NCI-H526 treated with DMSO at 0.1 percent for 48 hours (cell line): Measurements from ENCODE around the gene THBS4.

Experiments used
- DNase-seq: peaks from one replicate; lab custom pipeline; 2025; lab: John Stamatoyannopoulos, UW

The THBS4 gene

DNA sequence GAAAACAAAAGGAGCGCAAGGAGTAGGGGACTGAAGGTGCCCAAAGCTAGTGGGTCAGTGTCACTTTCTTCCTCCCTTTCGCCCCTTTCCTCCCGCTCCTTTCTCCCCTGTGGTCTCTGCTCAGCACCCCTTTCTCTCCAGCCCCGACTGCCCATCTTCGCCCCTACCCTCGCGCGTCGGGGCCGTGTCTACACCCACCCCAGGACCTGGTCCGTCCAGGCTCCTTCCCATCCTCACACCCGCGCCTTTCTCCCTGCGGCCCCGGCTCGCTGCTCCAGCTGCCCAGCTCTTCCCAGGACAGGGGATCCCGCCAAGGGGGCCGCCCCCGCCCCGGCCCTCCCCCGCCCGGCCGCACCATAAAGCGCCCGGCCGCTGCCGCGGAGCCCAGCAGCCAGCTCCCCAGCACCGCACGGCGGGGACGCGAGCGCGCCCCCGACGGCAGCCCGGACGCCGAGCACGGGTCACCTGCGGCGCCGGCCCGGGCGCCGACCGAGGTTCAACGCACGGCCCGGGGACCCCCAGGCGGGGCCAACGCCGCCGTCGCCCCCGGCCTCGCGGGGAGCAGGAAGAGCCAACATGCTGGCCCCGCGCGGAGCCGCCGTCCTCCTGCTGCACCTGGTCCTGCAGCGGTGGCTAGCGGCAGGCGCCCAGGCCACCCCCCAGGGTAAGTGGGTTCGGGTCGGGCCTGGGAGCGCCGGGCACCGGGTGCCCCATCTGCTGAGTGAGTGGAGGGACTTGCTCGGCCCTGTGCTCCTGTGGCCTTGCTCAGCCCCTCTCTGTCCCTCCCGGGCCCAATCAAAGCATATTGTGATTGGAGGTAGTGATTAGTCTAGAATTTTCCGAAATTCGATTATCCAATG lies at the start of gene THBS4:
Gene THBS4, plus strand, starts transcription at position 387 of the 860 bp plus-strand sequence. Its CDS starts 190 bp downstream, at position 577.
- no peak for DNase-seq

DNA sequence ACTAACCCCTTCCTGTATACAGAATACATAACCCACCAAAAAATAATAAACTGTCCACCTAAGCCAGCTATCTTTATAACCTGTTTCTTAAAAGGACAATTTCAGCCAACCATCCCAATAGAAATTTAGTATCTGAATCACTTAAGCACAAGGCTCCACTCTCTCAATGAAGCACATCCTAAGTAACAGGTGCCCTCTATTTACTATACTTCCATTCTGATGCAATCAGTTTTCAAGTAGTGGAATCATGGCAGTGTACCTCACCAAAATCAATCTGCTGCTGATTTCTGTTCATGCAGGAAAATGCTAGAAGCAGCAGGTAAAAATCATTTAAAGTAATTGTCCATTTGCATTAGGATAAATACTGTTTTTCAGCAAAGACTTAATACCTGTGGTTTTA lies 48.9 kb upstream of the THBS4 start:
- DNase-seq: no peak

DNA sequence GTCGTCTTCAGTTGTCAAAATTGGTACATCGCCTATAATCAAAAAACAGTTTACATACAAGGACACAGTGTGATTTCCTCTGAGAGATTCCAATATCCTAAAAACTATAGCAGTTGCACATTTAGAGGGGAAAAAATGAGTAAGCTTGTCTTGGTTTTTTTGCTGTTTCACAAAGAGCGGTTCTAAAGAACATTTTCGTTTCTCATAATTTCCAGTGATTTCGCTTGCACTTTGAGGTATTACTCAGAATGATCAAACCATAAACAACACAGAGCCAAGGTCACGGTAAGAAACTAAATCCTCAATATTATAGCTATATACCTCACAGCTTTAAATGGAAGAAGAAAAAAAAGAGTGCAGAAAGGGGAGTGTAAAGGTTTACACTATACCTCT lies 44.9 kb upstream of the THBS4 start:
- no peak for DNase-seq

DNA sequence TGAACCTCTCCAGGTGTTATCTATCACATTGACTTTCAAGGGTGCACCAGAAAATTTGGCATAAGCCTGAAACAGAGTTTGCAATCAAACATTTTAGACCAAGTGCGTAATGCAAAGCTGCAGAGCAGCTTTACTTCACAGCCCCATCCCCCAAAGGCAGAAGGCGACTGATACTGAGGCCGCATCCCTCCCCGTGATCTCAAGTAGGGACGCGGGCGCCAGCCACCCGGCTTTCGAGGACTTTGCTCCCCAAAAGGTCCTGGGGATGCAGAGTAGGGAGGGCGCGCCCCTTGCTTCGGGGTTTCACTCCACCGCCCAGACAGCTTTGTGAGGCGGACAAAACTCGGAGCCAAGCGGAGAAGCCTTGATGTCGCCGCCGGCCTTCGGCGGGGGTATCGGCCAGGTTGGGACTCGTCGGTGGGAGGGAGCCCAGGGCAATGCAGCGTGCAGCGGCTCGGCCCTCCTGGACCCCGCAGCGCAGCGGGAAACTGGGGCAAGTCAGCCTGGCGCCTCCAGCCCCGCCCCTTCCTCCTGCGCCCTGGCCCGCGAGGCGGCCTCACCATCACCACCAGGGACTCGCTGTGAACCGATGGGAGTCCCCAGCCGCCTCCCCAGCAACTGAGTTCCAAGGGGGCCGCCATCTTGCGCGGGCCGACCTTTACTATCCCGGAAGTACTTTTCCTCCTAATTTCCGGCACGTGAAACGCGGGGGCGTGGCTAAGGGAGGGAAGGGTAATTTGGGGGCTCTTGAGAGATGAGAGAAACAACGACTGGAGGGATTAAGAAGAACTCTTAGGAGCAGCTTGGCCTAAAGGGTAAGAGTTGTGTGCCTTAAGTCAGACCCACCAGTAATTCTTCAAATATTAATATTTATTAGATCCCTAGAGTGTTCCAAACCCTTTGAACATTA lies 44.3 kb upstream of the THBS4 start, which contains the start of gene MTX3:
Gene MTX3, minus strand, starts transcription at position 665 of the 910 bp plus-strand sequence. Its CDS starts 24 bp downstream, at position 641.
- DNase-seq: peak; percentile 40

DNA sequence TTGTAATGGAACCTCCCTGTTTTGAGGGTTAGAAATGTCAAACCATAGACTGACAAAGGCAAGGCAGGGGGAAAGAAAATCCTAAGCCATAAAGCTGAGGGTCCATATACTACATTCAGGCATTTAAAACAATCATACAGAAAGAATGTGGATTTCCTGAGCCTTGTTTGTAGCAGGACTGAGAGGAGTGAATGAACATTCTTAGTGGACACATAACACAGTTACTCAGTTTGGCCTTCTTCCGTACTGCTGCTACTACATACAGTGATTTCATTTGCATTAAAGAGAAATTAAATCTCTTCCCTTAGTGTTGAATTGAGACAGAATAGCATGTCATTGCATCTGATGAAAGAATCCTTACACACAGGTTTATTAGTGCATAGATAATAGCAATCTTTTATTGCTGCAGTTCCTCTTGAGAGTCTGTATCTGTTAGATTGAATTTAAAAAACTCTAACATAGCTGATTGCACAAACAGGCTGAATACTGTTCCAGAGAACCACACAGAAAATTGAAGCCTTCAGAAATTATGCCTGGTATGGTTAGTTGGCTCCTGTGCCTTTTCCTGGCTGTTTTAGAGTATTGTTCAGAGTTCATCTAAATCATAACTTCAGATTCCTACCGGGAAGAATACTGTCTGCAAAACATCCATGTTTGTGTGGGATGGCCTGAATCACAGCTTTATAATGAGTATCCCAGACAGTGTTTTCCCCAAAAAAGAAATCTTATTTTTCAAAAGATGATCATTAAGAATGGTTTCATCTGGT lies 42.1 kb upstream of the THBS4 start:
- no peak for DNase-seq

DNA sequence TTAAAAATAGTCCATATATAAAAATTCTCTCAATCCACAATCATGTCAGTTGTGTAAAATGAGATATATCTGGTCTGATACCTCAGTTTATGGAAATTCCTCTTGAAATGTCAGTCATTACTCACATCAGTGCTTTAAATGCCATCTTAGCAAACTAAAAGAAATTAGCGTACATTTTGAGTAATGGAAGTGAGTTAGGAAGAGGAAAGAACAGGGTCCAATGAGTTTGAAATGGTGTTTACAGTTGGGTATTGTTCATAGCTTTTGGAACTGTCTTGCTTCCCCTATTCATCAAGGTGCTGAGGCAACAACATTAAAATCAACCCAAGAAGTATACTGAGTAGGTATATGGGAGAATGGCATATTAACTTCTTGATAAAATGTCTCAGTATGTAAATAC lies 35.4 kb upstream of the THBS4 start:
- DNase-seq: no peak

DNA sequence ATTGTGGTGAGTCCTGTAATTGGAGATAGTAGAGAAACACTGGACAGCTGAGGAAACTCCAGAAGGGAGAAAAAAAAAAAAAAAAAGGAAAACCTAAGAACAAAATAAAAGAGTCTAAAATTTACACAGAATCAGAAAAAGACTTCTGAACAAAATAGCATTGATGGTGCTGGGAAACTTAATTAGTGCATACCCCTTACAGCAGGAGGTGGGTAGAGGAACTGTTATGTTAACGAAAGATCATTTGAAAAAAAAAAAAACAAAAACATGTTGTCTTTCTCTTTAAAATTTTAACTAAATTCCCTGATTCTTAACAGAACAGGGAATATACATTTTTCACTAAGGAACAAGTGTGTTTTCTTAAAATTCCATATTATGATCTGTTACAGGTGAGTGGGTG lies 32.5 kb upstream of the THBS4 start:
- DNase-seq: no peak

DNA sequence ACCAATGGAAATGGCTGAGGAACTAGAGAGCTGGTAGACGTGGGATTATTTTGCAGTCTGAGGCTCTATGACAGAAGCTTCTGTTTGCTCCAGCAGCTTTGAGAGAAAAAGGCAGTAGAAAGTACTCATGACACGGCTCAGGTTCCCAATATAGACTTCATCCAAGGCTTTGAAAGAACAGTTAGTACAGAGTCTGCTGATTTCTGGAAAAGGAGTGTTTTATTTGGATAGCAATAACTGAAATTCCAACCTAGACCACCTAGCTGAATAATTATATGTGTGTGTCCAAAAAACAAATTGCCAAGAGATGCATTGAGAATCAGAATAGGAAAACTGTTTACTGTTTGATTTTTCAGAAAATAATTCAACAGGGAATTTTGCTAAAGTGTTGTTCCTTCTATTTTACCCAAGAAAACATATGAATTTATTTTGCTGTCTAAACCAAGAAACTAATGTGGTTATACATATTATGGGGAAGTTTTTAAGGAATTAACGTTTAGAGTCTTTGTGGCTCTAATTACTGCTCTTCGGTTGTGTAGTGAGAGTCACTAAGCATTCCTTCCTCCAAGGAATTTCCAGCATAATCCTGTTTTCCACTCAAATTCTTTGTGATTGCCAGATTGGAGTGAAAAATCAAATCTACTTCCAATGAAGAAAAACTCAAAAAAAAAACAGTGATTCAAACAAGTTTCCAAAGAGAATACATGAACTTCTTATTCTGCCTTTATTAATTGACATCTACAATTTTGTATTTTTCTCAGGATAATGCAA lies 26.0 kb upstream of the THBS4 start:
- DNase-seq: no peak

DNA sequence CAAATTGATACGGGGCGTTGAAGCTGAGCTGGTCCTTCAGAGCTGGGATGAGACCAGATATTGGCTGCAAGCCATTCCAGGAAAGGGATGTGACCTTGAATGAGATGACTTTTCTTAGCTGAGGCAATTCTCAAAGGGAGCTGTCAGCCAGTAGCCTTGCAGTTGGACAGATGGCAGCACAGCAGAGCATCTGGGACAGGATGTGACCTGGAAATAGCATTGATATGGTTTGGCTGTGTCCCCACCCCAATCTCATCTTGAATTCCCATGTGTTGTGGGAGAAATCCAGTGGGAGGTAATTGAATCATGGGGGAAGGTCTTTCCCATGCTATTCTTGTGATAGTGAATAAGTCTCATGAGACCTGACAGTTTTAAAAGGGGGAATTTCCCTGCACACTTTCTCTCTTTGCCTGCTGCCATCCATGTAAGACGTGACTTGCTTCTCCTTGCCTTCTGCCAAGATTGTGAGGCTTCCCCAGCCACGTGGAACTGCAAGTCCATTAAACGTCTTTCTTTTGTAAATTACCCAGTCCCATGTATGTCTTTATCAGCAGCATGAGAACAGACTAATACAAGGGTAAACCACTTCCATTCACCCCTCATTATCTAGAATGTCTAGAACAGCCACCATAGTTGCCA lies 24.3 kb upstream of the THBS4 start:
- DNase-seq: no peak

DNA sequence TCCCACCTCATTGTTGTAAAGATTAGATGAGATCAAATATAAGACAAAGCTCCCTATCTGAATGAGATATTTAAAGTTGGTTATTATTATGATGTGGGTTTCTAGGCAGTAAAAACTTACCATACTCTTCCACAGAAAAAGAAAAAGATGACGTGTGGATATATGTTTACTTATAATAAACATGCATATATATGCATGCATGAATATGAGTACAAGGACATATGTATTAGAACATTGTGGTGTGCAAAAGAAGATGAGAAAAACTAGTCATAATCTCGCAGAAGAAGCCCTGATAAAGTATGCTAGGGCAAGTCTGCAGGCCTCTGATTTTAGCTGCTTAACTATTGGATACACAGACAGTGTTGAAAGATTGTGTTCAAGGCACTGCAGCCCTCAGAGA lies 10.1 kb upstream of the THBS4 start:
- no peak for DNase-seq

DNA sequence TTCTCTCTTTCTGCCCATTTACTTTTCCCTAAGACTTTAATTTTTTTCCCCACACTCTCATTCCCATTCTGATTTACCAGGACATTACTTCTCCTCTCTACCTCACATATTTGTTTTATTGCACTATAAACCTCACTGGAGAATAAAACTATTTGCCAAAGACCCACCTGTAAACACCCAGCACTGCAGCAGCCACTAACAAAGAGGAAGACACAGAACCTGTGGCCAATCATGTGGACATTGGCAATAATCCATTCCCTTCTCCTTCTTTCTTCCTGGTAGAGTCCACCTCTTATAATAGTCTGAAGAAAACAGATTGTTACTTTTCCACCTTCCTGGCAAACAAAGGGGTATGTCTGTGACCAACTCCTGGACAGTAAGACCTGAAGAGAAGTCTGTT lies 8.3 kb upstream of the THBS4 start:
- DNase-seq: no peak

DNA sequence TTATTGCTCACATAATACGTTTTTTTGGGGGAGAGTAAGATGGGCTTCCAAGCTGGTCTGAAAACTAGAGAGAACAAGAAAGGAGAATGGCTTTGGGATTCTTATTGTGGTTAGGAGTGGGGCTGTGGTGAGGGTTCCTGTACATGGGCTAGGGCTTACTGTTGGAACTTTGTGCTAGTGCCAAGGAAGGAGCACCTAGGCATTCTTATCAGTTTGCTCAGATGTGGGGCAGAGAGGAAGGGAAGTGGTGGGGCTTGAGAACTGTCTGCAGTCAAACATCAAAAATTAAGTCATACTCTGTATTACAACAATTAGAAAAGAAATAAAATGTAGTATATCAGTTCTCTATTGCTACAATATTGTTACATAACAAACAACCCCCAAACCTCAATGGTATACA lies 4.0 kb upstream of the THBS4 start:
- DNase-seq: no peak

DNA sequence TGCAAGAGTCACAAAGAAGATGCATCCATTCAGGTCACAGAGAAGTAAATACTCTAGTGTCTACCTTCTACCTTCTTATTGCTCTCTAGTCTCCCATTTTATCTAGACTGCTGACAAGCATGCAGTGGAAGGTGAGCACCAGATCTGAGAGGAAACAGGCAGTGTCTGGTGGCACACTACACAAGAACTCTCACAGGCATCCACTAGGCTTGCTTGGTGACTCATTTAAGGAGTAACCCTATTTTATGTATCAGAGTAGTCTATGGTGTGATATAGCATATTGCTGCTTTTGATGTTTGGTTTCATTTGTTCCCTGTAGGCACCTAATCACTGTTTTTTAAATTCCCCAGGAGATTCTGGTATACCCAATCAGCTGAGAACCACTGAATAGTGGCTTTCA lies 1.6 kb upstream of the THBS4 start:
- DNase-seq: no peak

DNA sequence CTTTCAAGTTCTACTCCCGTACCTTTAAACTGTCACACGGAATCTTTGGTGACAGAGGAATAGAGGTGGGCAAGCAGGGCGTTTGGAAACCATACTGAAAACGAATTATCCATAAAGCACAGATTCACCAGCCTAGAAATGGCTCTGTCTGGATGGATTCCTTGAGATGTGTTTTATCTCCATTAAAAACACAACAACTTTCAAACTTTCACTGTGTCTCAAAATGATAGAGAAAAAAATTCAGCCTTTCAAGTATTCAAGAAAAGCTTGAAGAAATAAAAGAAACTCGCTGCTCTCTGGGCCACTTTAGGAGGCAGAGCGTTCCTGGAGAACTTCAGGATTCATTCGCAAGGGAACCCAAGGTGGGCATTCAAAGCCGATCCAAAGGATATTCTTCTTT lies 589 bp upstream of the THBS4 start:
- no peak for DNase-seq

DNA sequence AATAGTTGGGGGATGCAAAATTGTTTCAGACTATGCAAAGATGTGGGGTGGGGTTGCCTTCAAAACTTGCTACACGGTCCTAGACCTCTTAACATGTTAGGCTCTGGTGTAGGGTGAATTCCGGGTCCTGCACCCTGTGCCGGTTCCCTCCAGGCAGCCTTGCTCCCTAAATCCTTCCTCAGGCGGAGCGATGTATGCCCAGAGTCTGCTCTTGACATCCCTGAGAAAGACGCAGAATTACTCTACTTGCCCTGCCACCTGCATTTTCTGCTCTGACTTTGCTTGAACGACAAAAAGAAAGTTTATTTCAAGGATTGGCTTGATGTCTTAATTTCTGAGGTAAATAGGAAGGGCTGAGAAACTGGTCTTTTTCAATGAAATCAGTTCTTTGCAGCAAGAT lies 691 bp downstream of the THBS4 start:
- no peak for DNase-seq

DNA sequence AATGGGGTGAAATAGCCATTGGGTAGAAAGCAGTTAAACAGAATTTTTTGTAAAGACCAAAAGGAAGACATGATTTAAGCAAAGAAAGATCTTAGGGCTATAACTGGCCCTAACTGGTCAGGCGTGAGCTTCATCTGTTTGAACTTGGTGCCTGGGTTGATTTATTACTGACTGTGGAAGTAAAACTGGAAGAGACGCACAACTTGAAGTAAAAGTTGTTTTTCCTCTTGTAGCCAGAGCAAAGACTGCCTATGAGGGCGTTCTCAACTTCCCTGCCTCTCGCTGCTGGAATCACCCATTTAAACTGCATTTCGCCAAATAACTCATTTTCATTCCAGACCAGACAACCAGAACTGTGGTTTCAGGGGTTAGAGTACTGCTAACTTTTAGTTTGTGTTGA lies 1.5 kb downstream of the THBS4 start:
- DNase-seq: no peak

DNA sequence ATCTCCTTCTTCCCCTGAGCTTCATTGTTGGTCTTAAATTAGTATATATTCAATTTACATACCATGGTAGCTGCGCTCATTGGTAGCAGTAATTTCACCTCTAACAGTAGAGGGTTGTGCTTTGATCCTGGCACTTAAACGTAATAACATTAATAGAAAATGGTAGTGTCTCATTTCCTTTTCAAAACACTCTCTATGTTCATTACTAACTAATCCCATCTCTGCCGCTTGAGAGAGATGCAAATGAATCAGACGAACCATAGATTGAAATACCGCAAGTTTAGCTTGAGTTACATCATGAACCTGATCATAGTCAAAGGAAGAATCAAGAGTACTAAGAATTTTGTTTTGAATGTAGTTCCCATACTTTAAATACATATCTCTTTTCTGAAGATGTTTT lies 2.2 kb downstream of the THBS4 start:
- DNase-seq: no peak

DNA sequence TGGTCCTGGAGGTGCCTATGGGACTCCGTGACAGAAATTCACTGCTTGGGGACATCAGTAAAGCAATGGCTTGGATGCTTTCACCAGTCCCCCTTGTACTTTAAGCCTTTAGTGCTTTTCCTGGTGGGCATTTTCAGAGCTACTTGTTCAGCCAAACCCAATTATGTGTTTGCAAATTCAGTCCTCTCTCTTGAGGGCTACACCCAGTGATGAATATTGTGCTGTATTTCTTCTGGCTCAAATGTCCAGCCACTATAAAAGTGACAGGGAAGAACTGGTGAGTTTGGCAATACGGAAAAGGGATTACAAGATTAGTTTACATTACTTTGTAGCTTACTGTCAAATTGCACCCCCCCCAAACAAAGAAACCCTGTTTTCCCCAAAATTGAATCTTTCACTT lies 4.5 kb downstream of the THBS4 start:
- no peak for DNase-seq

DNA sequence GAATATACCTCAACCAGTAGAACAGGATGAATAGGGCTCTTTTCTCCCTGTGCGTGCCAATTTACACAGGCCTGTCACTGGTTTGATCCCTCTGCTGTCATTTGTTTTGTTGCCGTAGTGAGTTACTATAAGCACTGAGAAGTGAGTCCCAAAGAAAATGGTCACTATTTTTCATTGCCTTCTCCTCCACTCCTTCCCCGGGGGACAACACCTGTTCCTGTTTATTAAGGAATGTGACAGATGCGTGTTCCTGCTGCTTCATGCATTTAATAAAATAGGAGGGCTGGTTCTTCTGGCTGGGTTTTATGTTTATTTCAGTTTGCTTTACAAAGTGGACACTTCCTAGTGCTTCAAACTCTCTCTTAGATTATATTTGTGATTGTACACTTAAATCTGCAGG lies 6.4 kb downstream of the THBS4 start:
- no peak for DNase-seq

DNA sequence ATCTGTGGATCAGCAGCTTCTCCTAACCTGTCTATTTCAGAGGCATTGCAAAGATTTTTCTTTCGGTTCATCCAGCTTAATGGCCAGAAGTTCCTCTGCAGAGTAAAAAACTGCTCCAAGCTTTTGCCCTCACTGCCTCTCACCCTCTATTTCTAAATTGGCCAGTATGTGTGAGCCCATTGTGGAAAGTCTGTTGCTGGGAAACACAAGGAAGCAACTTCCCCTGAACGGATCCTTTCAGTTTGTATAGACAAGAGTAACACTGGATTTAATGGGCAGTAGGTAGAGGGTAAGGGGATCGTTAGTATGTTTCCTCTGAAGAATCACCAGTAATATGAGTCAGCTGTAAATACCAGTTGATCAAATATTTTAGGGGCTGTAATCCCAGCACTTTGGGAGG lies 7.2 kb downstream of the THBS4 start:
- no peak for DNase-seq

DNA sequence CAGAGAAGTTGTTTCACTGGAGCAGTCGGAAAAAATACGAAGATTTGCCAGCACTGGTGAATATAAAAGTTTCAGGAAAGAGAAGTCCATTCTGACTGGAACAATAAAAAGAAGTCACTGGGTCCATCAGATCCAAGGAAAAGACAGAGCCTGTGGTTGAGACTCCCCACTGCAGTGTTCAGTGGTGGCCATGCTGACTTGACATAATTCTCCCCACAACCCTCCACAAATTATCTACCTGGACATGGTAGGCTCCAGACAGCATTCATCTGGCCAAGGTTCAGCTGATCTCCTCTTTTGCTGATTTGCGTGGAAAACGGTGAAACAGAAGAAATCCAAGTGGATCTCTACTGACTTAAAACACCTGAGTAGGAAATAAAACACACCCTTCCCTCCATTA lies 8.0 kb downstream of the THBS4 start:
- no peak for DNase-seq
